HG02588 (cell line): ENCODE data around the gene SIRPB2.
A peak's percentile ranks its signal among the peaks of the same experiment; 100 is the strongest.

ENCODE experiments used
- ATAC-seq: cut with Tn5 transposase; IDR thresholded peaks from one replicate; pipeline ENCODE4 v1.9.1; 2021; ENCODE audit warnings: mild to moderate bottlenecking, moderate library complexity; ENCODE audit not compliant: unreplicated experiment

The SIRPB2 gene

GRCh38 chr20:1491281-1491840 is at the start of gene SIRPB2:
Gene SIRPB2, minus strand, starts transcription at chr20:1491420. Its CDS starts 61 bp downstream, at chr20:1491359.
- ATAC-seq: no peak

- no peak for ATAC-seq
Observed at GRCh38 chr20:1539816-1540419, 48.7 kb upstream of the SIRPB2 start.

GRCh38 chr20:1538655-1539054 is 47.4 kb upstream of the SIRPB2 start:
- ATAC-seq: no peak

GRCh38 chr20:1537731-1538058 is 46.5 kb upstream of the SIRPB2 start:
- ATAC-seq: no peak

- no peak for ATAC-seq
Observed at GRCh38 chr20:1536893-1537730, 45.9 kb upstream of the SIRPB2 start.

GRCh38 chr20:1535420-1536175 is 44.4 kb upstream of the SIRPB2 start:
- peak; percentile 86 for ATAC-seq

- no peak for ATAC-seq
Observed at GRCh38 chr20:1534526-1534925, 43.3 kb upstream of the SIRPB2 start.

- no peak for ATAC-seq
Observed at GRCh38 chr20:1533059-1533458, 41.8 kb upstream of the SIRPB2 start.

GRCh38 chr20:1528811-1529210 is 37.6 kb upstream of the SIRPB2 start:
- ATAC-seq: no peak

GRCh38 chr20:1527923-1528322 is 36.7 kb upstream of the SIRPB2 start:
- ATAC-seq: no peak

- ATAC-seq: no peak
Observed at GRCh38 chr20:1526896-1527295, 35.7 kb upstream of the SIRPB2 start.

GRCh38 chr20:1526310-1526709 is 35.1 kb upstream of the SIRPB2 start:
- no peak for ATAC-seq

GRCh38 chr20:1524004-1524403 is 32.8 kb upstream of the SIRPB2 start:
- no peak for ATAC-seq

- ATAC-seq: no peak
Observed at GRCh38 chr20:1517010-1517409, 25.8 kb upstream of the SIRPB2 start.

GRCh38 chr20:1513801-1514200 is 22.6 kb upstream of the SIRPB2 start:
- ATAC-seq: no peak

GRCh38 chr20:1509237-1509636 is 18.0 kb upstream of the SIRPB2 start:
- ATAC-seq: no peak

- no peak for ATAC-seq
Observed at GRCh38 chr20:1508574-1508973, 17.4 kb upstream of the SIRPB2 start.

GRCh38 chr20:1507276-1507675 is 16.1 kb upstream of the SIRPB2 start:
- ATAC-seq: no peak

GRCh38 chr20:1505871-1506270 is 14.7 kb upstream of the SIRPB2 start:
- no peak for ATAC-seq

- ATAC-seq: no peak
Observed at GRCh38 chr20:1505361-1505760, 14.1 kb upstream of the SIRPB2 start.

- ATAC-seq: peak; percentile 80
Observed at GRCh38 chr20:1503564-1504227, 12.5 kb upstream of the SIRPB2 start.
